ENCODE data around the gene PHETA1. TPM values are rescaled to one million over a fixed set of nuclear protein-coding genes. Genes with fewer than 3 reads are reported as not detected.

PHETA1 gene
- total RNA-seq, 1 experiment from 2014 or later: 10.6 TPM

- intact Hi-C loops (cut with micrococcal nuclease): no loop called here
- ChIA-PET RAD21 (ENCODE audit: low non-redundant PET in 1 of 2, low total read pairs in 2 of 2, uncharacterized antibody in 2 of 2, unreplicated experiment in 2 of 2) (no interaction called here), POLR2A (no interaction called here), CTCF (no interaction called here)
- Histone ChIP-seq H3K36me3 (ENCODE audit: control insufficient read depth in 1 of 2, insufficient read depth in 2 of 2, low read length in 2 of 2) (no peaks in the 10 kb centered on the region; a peak in 1 of 4 replicates), H3K9ac (ENCODE audit: low read length) (no peak overlapping the region), H3K79me2 (ENCODE audit: insufficient read depth, low read length) (no peaks in the 10 kb centered on the region), H2AFZ (ENCODE audit: low read depth, low read length, poor library complexity, severe bottlenecking) (no peak overlapping the region), H3K4me1 (ENCODE audit: control insufficient read depth in 1 of 2, insufficient read depth in 2 of 2, low read length in 2 of 2) (peaks cover 4 to 40% of the 10 kb centered on the region in 2 experiments; a peak in 3 of 4 replicates), H3K27ac (ENCODE audit: low read depth, low read length) (no peak overlapping the region), H3K4me3 (replicated peaks in 1 of 2; ENCODE audit: low read depth in 1 of 2, low read length in 2 of 2) (no peak overlapping the region), H3K9me3 (ENCODE audit: control insufficient read depth in 1 of 2, insufficient read depth in 1 of 2, low read depth in 1 of 2, low read length in 2 of 2) (no peaks in the 10 kb centered on the region), H3K27me3 (ENCODE audit: insufficient read depth, low read length) (no peaks in the 10 kb centered on the region), H3K9me2 (ENCODE audit: insufficient read depth) (no peaks in the 10 kb centered on the region), H3K4me2 (ENCODE audit: low read length) (no peak overlapping the region), H4K20me1 (ENCODE audit: insufficient read depth) (no peaks in the 10 kb centered on the region)
- TF ChIP-seq CEBPB (IDR thresholded peaks at IDR 0.05; ENCODE audit: low read depth): no peak
- TF ChIP-seq SRF (IDR thresholded peaks at IDR 0.05; ENCODE audit: low read depth): no peak
- ATAC-seq (no peak), DNase-seq (ENCODE audit: low read depth, low spot score) (no peak)
- BruUV-seq (replicated peaks): no TSS peak
Observed at GRCh38 chr12:111366075-111366474, 2.8 kb downstream of the PHETA1 start.

DNA sequence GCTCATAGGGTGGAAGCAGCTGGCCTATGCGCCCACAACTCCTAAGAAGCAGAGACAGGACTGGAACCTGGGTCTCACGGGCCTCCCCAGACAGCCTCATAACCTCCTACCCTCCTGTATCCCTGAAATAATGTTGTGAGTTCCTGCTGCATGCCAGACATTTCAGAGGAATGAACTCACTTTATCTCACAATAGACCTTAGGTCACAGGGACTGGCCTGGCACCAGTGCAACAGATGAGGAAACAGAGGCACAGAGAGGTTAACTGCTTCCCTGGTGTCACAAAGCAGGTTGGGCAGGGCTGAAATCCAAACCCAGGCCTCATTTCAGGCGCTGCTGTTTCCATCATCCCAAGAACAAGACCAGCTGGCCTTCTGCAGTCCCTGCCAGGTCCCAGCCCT lies 5.3 kb downstream of the PHETA1 start:
- ATAC-seq: no peak
- Histone ChIP-seq H3K4me3 (replicated peaks in 1 of 2; ENCODE audit: low read depth in 1 of 2, low read length in 2 of 2) (no peak overlapping the region), H3K27ac (ENCODE audit: low read depth, low read length) (no peak overlapping the region), H3K4me2 (ENCODE audit: low read length) (0 out of 2 replicates have a peak overlapping the region, but pooled peaks have one; percentile 2), H4K20me1 (ENCODE audit: insufficient read depth) (no peaks in the 10 kb centered on the region), H3K4me1 (ENCODE audit: control insufficient read depth in 1 of 2, insufficient read depth in 2 of 2, low read length in 2 of 2) (peaks cover 2 to 29% of the 10 kb centered on the region in 2 experiments; a peak in 3 of 4 replicates), H3K9ac (ENCODE audit: low read length) (no peak overlapping the region), H3K9me3 (ENCODE audit: control insufficient read depth in 1 of 2, insufficient read depth in 1 of 2, low read depth in 1 of 2, low read length in 2 of 2) (no peaks in the 10 kb centered on the region), H3K79me2 (ENCODE audit: insufficient read depth, low read length) (no peaks in the 10 kb centered on the region), H3K36me3 (ENCODE audit: control insufficient read depth in 1 of 2, insufficient read depth in 2 of 2, low read length in 2 of 2) (no peaks in the 10 kb centered on the region; a peak in 1 of 4 replicates), H3K27me3 (ENCODE audit: insufficient read depth, low read length) (no peaks in the 10 kb centered on the region), H3K9me2 (ENCODE audit: insufficient read depth) (no peaks in the 10 kb centered on the region), H2AFZ (ENCODE audit: low read depth, low read length, poor library complexity, severe bottlenecking) (no peak overlapping the region)
- intact Hi-C loops (cut with micrococcal nuclease): no loop called here
- ChIA-PET RAD21 (ENCODE audit: low non-redundant PET in 1 of 2, low total read pairs in 2 of 2, uncharacterized antibody in 2 of 2, unreplicated experiment in 2 of 2) (no interaction called here), POLR2A (no interaction called here), CTCF (no interaction called here)
- no peak for TF ChIP-seq CEBPB (IDR thresholded peaks at IDR 0.05; ENCODE audit: low read depth)
- no peak for TF ChIP-seq ELF1 (IDR thresholded peaks at IDR 0.05; ENCODE audit: borderline replicate concordance, low read depth)
- no peak for TF ChIP-seq ZNF274 (IDR thresholded peaks at IDR 0.05; ENCODE audit: low read depth, low read length)
- TF ChIP-seq SIN3A (IDR thresholded peaks at IDR 0.05; ENCODE audit: low read depth): no peak
- BruUV-seq (replicated peaks): no TSS peak
- DNase-seq (ENCODE audit: low read depth, low spot score): no peak

All from HCT116 (cell line).